Panc1 (cell line): ENCODE data around the gene IPO13. TPM values are rescaled to one million over a fixed set of nuclear protein-coding genes. Genes with fewer than 3 reads are reported as not detected.

ENCODE experiments used
- ATAC-seq: fragments of 200-7000 bp; cut with Tn5 transposase; 2 replicates; pipeline ENCODE4 v1.9.1; 2020; ENCODE audit warnings: mild to moderate bottlenecking, moderate library complexity
- BruUV-seq: library from RNA; stranded (reverse); fragments of 400-500 nt; replicated peaks from 2 replicates; lab custom pipeline; 2021; lab: Mats Ljungman, UMichigan
- CTCF ChIA-PET: fragments of 300-600 bp; sonication (Branson Sonifier 250); formaldehyde crosslinking; loops from one replicate; lab custom pipeline; 2022; ENCODE audit warnings: antibody characterized with exemption; lab: Charles Lee
- POLR2A ChIA-PET: fragments of 300-600 bp; sonication (Branson Sonifier 250); formaldehyde crosslinking; loops from one replicate; lab custom pipeline; 2022; ENCODE audit warnings: antibody characterized with exemption; lab: Charles Lee
- DNase-seq: peaks from one replicate; pipeline ENCODE4 v3.0.0-alpha.2; 2010; ENCODE audit warnings: low read depth, low spot score
- H3K27ac ChIP-seq: 2 replicates; pipeline ENCODE4 v1.5.1; 2011; ENCODE audit warnings: mild to moderate bottlenecking, low read length, inconsistent platforms
- H3K27me3 ChIP-seq: fragments of 200-500 bp; sonication (Bioruptor generic); 2 replicates; pipeline ENCODE4 v1.6.0; 2014; ENCODE audit warnings: low read length, inconsistent platforms; ENCODE audit not compliant: control insufficient read depth, insufficient read depth
- H3K36me3 ChIP-seq: fragments of 200-500 bp; sonication (Bioruptor generic); 2 replicates; pipeline ENCODE4 v1.5.1; 2014; ENCODE audit warnings: inconsistent platforms, mild to moderate bottlenecking, low read length, moderate library complexity; ENCODE audit not compliant: control insufficient read depth, insufficient read depth
- H3K4me1 ChIP-seq: 2 replicates; pipeline ENCODE4 v1.5.1; 2011; ENCODE audit warnings: inconsistent platforms, mild to moderate bottlenecking, low read length, moderate library complexity; ENCODE audit not compliant: control insufficient read depth, insufficient read depth
- H3K4me3 ChIP-seq, 2 experiments: 2 replicates each; pipeline ENCODE4 v1.5.1; 2011 to 2012; ENCODE audit warnings: low read depth in 2 of 2, low read length in 2 of 2, mild to moderate bottlenecking in 2 of 2, inconsistent platforms in 1 of 2, moderate library complexity in 1 of 2
- H3K9me3 ChIP-seq: fragments of 200-500 bp; sonication (Bioruptor generic); 2 replicates; pipeline ENCODE4 v1.5.1; 2014; ENCODE audit warnings: low read depth, mild to moderate bottlenecking, inconsistent platforms, low read length, moderate library complexity; ENCODE audit not compliant: control insufficient read depth, insufficient read depth
- POLR2AphosphoS5 ChIP-seq: IDR thresholded peaks from 2 replicates; pipeline ENCODE4 v1.6.1; 2012; ENCODE audit warnings: mild to moderate bottlenecking, low read depth, low read length, moderate library complexity
- REST ChIP-seq, 2 experiments: IDR thresholded peaks; 2 replicates each; pipeline ENCODE4 v1.6.1; 2011 to 2012; ENCODE audit warnings: low read depth in 2 of 2, control low read depth in 1 of 2, low read length in 1 of 2, mild to moderate bottlenecking in 1 of 2, moderate library complexity in 1 of 2; ENCODE audit not compliant: insufficient read depth in 1 of 2
- SIN3A ChIP-seq: IDR thresholded peaks from 2 replicates; pipeline ENCODE4 v1.6.1; 2012; ENCODE audit warnings: low read depth, mild to moderate bottlenecking, low read length, moderate library complexity, borderline replicate concordance; ENCODE audit not compliant: insufficient read depth
- TCF7L2 ChIP-seq: IDR thresholded peaks from 2 replicates; pipeline ENCODE4 v1.6.1; 2011; ENCODE audit warnings: mild to moderate bottlenecking, low read depth, low read length, inconsistent platforms
- in situ Hi-C: cut with HindIII; loops from 2 replicates; pipeline ENCODE4 v1.10.0; 2016; ENCODE audit warnings: low sequenced_read_pairs, low pct_unique_long_range_greater_than_20kb
- intact Hi-C: fragments of 100-400 bp; cut with micrococcal nuclease; formaldehyde crosslinking; loops from one replicate; pipeline ENCODE4 v1.10.0; 2022; ENCODE audit not compliant: unreplicated experiment
- total RNA-seq: library from RNA; stranded (reverse); gene quantifications from one replicate; pipeline ENCODE4 v1.2.1, GENCODE V29; 2021; ENCODE audit not compliant: unreplicated experiment
- TF ChIP-seq, protein P1 (sequence below): fragments of 450-650 bp; IDR thresholded peaks from 2 replicates; pipeline ENCODE4 v1.5.1; 2017; ENCODE audit warnings: mild to moderate bottlenecking

IPO13 gene
- total RNA-seq, 1 experiment from 2014 or later, result 40.0 TPM

- 0 out of 2 replicates have a peak, but pooled peaks have one; percentile 12 for ATAC-seq
- no TSS peak for BruUV-seq
- intact Hi-C loops, result no loop called here
Measured at GRCh38 chr1:43921022-43921421, 25.7 kb upstream of the IPO13 start.

DNA sequence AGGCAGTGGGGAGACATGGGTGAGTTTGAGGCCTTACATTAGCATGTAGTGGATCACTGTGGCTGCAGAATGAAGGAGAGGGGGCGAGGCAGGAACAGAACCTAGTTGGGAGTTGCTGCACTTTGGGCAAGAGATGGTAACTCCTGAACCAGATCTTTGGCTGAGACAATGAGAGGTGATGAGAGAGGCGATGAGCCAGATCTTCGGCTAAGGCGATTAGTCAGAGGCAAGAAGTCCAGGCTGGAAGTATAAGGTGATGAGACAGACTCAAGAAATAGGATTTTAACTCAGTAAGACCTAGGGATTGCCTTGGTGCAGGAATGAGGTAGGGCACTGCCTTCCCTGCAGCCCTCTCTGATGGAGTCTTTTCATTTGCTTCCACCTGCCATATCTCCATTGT, 22.2 kb upstream of the IPO13 start:
- Histone ChIP-seq H3K4me1 (peaks cover 3% of the 10 kb centered on the region), H3K36me3 (no peaks in the 10 kb centered on the region), H3K4me3 (no peak overlapping the region), H3K9me3 (no peaks in the 10 kb centered on the region), H3K27me3 (no peaks in the 10 kb centered on the region), H3K27ac (no peak overlapping the region)
- ChIA-PET POLR2A (no interaction called here), CTCF (interaction anchor here (0.6 to 1.0 kb wide), 2 partner anchors 10 to 69 kb away, joined by 3 to 4 read pairs; no protein-coding TSS in a partner anchor)
- ATAC-seq (no peak), DNase-seq (no peak)
- in situ Hi-C loops, result no loop called here
- TF ChIP-seq REST (IDR thresholded peaks at IDR 0.05; ENCODE audit: insufficient read depth in 1 of 2, low read depth in 2 of 2, low read length in 1 of 2) (no peak), POLR2AphosphoS5 (no peak), SIN3A (no peak), TCF7L2 (no peak)
- TF ChIP-seq, protein P1, sequence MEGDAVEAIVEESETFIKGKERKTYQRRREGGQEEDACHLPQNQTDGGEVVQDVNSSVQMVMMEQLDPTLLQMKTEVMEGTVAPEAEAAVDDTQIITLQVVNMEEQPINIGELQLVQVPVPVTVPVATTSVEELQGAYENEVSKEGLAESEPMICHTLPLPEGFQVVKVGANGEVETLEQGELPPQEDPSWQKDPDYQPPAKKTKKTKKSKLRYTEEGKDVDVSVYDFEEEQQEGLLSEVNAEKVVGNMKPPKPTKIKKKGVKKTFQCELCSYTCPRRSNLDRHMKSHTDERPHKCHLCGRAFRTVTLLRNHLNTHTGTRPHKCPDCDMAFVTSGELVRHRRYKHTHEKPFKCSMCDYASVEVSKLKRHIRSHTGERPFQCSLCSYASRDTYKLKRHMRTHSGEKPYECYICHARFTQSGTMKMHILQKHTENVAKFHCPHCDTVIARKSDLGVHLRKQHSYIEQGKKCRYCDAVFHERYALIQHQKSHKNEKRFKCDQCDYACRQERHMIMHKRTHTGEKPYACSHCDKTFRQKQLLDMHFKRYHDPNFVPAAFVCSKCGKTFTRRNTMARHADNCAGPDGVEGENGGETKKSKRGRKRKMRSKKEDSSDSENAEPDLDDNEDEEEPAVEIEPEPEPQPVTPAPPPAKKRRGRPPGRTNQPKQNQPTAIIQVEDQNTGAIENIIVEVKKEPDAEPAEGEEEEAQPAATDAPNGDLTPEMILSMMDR, result no peak
- BruUV-seq, result no TSS peak
- intact Hi-C loops, result no loop called here

More at GRCh38 chr1:43921022-43921421, 25.7 kb upstream of the IPO13 start:
- Histone ChIP-seq H3K36me3 (no peaks in the 10 kb centered on the region), H3K27ac (no peak overlapping the region), H3K9me3 (no peaks in the 10 kb centered on the region), H3K4me1 (no peaks in the 10 kb centered on the region), H3K4me3 (no peak overlapping the region), H3K27me3 (no peaks in the 10 kb centered on the region)
- CTCF ChIA-PET, result no interaction called here
- in situ Hi-C loops, result no loop called here
- DNase-seq, result no peak
- TF ChIP-seq TCF7L2 (no peak), POLR2AphosphoS5 (no peak), SIN3A (no peak), REST (IDR thresholded peaks at IDR 0.05; ENCODE audit: insufficient read depth in 1 of 2, low read depth in 2 of 2, low read length in 1 of 2) (no peak)
- TF ChIP-seq, protein P1, result no peak
- POLR2A ChIA-PET, result interaction anchor here (0.6 kb wide), 1 partner anchor 688 kb away, joined by 5 read pairs; no protein-coding TSS in a partner anchor
